ENCODE measurements around the gene PIP4K2B.
"Not testable (repeated sequence)": the region's sequence is repeated elsewhere in the genome, so short reads cannot be mapped to it uniquely, and the experiment has no call there.

Gene PIP4K2B

GRCh38 chr17:38730526-38731379, 68.6 kb downstream of the PIP4K2B start:
- peak; percentile 73 for DNase-seq (ENCODE audit: low read depth, low spot score)

GRCh38 chr17:38729886-38730525, 69.3 kb downstream of the PIP4K2B start, which contains the start of gene CISD3:
TSS of gene CISD3 (plus strand) at chr17:38730341. CDS start at chr17:38730359, 18 bp downstream.
- peak; percentile 92 for DNase-seq (ENCODE audit: low read depth, low spot score)

DNA sequence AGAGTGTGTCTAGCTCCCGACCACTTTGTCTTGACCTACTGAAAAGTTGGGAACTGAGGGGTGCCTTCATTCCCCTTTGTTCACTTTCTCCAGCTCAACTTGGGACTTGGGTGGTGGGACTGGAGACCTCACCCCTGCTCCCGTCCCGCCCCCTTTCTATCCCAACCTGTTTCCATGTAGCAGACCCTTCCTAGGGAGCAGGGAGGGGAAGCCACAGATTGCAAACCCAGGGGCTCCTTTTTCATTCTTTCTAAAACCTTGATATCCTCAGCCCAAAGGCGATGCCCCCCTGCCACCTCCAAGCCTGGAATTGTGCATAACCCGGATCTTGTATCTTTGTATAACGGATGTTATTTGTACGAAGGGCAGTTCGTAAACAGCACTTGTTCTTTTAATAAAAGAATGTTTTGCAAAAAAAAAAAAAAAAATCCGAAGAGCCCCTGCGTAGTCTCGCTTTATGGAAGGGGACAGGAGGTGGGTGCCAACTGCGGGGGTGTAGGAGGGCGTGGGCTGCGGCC, 69.9 kb downstream of the PIP4K2B start:
- no peak for DNase-seq (ENCODE audit: low read depth, low spot score)

DNA sequence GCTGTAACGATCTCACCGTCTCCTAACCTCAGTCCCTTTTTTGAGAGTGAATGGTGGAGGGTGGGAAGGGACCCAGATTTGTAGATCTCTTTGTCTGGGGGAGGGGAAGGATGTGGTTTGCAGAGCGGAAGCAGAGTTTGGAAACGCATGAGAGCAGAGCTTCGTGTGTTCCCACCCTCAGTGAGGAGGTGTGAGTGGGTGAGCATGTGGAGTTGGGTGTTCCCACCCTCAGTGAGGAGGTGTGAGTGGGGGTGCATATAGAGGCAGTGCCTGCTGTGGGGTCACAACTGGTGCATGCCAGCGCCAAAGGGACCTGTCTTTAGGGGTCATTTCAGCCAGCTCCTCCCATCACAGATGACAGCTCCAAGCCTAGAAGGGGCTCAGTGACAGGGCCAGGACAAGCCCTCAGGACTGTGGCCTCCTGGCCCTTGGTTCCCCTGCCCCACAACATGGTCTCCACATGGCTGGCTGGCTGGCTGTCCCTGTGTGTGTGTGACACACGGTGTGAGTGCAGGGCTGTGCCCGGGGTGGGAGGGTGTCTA, 71.0 kb downstream of the PIP4K2B start:
- DNase-seq (ENCODE audit: low read depth, low spot score) = no peak

DNA sequence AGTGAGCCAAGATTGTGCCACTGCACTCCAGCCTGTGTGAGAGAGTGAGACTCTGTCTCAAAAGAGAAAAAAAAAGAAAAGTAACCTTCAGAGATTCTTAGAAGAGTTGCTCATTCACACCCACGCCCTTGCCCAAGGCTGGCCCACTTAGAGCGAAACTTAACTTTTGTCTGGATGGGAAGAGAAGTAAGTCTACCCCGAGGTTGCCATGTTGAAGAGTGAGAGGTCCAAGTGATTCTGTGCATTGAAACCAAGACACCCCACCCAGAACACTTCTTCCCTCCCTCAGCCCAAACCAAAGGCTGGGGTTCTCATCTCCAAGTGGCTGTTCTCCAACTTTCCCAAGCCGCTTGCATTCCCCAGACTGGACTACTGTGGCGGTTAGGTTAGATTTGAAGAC, 71.6 kb downstream of the PIP4K2B start:
- DNase-seq (ENCODE audit: low read depth, low spot score) = no peak

DNA sequence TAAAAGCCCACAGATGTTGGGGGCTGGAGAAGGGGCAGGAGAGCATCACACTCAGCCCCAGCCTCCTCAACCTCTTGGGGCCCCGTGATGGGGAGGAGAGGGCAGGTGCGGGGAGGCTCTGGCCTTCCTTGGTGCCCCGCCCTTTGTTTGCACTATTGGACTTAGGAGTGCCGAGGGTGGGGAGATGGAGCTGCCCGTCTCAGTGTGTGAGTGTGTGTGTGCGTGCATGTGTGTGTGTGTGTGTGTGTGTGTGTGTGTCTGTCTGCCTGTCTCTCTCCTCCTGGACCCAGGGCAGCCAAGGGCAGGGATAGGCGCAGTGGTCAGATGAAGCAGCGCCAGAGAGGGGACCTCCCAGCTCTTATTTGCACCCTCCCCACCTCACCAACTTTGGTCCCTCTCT, 73.2 kb downstream of the PIP4K2B start:
- DNase-seq (ENCODE audit: low read depth, low spot score) = not testable (repeated sequence)

- DNase-seq (ENCODE audit: low read depth, low spot score) = no peak
Observed at GRCh38 chr17:38725066-38725465, 74.3 kb downstream of the PIP4K2B start.

- DNase-seq (ENCODE audit: low read depth, low spot score) = peak; percentile 82
Observed at GRCh38 chr17:38724337-38724988, 74.9 kb downstream of the PIP4K2B start.

DNA sequence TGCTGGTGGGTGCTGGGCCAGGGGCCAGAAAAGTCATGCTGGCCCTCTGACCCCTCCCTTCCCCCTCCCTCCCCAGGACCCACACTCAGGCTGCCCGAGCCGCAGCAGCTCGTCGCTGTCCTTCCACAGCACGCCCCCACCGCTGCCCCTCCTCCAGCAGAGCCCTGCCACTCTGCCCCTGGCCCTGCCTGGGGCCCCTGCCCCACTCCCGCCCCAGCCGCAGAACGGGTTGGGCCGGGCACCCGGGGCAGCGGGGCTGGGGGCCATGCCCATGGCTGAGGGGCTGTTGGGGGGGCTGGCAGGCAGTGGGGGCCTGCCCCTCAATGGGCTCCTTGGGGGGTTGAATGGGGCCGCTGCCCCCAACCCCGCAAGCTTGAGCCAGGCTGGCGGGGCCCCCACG, 77.6 kb downstream of the PIP4K2B start:
- no peak for DNase-seq (ENCODE audit: low read depth, low spot score)

GRCh38 chr17:38720941-38721340, 78.4 kb downstream of the PIP4K2B start:
- DNase-seq (ENCODE audit: low read depth, low spot score) = no peak

DNA sequence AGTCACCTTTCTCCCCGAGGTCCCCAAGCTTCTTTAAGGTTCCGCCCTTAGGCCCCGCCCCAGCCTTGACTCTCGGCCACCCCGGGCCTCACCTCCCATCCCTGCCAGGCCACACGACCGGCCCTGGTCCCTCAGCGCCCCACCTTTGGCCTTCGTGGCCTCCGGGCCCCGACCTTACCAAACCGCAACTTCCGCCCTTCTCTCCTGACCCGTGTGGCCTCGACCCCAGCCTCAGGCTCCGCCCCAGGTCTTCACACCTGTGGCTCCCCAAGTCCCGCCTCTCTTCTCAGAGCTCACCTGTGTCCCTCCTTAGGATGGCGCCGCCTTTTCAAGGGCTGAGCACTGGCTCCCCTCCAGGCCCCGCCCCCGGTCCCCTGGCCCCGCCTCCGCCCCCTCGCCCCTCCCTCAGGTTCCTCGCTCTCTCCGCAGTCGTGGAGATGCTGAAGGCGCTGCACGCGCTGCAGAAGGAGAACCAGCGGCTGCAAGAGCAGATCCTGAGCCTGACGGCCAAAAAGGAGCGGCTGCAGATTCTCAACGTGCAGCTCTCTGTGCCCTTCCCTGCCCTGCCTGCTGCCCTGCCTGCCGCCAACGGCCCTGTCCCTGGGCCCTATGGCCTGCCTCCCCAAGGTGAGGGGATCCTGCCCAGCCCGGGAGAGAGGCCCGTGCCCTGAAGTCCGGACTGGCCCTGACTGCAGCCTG, 79.3 kb downstream of the PIP4K2B start:
- DNase-seq (ENCODE audit: low read depth, low spot score) = no peak

DNA sequence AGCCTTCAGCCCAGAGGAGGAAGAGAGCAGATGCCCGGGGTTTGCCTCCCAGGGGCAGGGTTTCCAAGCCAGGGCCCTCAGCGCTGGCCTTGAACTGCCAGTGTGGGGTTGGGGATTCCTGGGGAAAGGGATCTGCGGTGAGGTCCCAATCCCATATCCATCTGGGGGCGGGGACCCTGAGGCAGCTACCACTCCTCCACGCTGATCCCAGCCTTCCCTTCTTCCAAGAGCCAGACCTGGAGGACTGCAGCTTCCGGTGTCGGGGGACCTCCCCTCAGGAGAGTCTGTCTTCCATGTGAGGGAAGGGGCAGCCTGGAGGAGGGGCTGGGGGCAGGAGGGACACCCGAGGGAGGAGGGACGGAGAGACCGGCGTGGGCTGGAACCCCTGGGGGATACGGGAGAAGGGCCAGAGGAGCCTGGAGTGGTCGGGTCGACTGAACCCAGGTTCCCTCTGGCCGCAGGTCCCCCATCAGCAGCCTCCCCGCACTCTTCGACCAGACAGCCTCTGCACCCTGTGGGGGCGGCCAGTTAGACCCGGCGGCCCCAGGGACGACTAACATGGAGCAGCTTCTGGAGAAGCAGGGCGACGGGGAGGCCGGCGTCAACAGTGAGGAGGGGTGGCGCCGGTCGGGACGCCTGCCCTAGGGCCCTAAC, 79.9 kb downstream of the PIP4K2B start:
- no peak for DNase-seq (ENCODE audit: low read depth, low spot score)

DNA sequence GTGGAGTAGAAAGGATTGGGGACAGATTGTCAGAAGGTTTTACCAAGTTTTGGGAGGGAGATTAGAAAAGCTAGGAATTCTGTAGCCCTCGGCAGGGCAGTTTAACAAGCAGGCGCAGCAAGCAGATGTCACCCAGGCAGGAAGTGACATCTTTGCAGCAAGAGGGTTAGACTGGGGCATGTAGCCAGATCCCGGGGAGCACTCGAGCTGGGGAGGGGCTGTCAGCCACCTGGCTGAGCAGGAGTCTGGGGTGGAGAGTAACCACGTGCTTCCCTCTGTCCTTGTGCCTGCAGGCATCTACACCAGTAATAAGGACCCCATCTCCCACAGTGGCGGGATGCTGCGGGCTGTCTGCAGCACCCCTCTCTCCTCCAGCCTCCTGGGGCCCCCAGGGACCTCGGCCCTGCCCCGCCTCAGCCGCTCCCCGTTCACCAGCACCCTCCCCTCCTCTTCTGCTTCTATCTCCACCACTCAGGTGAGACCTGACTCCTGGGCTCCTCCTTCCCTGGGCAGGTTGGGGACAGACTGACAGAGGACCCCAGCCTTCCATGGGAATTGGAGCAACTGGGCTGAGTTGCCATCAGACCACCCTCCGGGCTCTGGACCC, 82.1 kb downstream of the PIP4K2B start:
- no peak for DNase-seq (ENCODE audit: low read depth, low spot score)

DNA sequence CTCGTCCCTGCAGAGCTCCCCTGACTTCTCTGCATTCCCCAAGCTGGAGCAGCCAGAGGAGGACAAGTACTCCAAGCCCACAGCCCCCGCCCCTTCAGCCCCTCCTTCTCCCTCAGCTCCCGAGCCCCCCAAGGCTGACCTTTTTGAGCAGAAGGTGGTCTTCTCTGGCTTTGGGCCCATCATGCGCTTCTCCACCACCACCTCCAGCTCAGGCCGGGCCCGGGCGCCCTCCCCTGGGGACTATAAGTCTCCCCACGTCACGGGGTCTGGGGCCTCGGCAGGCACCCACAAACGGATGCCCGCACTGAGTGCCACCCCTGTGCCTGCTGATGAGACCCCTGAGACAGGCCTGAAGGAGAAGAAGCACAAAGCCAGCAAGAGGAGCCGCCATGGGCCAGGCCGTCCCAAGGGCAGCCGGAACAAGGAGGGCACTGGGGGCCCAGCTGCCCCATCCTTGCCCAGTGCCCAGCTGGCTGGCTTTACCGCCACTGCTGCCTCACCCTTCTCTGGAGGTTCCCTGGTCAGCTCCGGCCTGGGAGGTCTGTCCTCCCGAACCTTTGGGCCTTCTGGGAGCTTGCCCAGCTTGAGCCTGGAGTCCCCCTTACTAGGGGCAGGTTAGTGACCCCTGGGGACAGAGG, 82.9 kb downstream of the PIP4K2B start:
- no peak for DNase-seq (ENCODE audit: low read depth, low spot score)

Data from astrocyte of the hippocampus (primary cell).